ENCODE data around the gene STX18.

Gene STX18

DNA sequence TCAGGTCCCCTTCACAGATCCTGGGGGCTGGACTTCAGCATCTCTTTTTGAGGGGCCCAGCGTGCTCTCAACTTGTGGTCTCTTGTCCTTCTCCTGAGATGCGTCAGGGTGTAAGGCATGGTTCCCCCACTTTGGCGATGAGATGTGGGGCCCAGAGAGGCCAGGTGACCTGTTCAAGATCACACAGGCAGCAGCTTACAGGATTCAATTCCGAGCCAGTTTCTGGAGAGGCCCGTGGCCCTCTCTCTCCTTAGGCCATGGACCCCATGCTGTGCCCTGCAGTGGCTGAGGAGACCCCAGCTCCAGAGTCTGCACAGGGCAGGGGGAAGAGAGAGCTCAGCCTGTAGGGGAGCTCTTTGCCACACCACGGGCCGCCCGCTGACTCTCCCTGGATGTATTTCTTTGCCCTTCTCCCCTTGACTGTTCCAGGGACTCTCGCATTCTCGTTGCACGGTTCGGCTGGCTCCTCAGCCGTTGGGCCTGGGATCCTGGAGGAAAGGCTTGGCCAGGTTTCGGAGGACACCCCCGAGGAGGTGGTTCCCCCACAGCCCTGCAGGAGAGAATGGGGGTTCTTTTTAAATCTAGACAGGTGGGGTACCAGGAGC, 136.4 kb downstream of the STX18 start:
- DNase-seq (ENCODE audit: low read depth): no peak
- TF ChIP-seq, protein P1, sequence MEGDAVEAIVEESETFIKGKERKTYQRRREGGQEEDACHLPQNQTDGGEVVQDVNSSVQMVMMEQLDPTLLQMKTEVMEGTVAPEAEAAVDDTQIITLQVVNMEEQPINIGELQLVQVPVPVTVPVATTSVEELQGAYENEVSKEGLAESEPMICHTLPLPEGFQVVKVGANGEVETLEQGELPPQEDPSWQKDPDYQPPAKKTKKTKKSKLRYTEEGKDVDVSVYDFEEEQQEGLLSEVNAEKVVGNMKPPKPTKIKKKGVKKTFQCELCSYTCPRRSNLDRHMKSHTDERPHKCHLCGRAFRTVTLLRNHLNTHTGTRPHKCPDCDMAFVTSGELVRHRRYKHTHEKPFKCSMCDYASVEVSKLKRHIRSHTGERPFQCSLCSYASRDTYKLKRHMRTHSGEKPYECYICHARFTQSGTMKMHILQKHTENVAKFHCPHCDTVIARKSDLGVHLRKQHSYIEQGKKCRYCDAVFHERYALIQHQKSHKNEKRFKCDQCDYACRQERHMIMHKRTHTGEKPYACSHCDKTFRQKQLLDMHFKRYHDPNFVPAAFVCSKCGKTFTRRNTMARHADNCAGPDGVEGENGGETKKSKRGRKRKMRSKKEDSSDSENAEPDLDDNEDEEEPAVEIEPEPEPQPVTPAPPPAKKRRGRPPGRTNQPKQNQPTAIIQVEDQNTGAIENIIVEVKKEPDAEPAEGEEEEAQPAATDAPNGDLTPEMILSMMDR (IDR thresholded peaks at IDR 0.05; ENCODE audit: low read depth, low read length, missing control alignments): no peak
- H3K4me3 ChIP-seq (ENCODE audit: low read depth, low read length): no peak overlapping the region
- in situ Hi-C loops (cut with HindIII; ENCODE audit: low sequenced_read_pairs): no loop called here

DNA sequence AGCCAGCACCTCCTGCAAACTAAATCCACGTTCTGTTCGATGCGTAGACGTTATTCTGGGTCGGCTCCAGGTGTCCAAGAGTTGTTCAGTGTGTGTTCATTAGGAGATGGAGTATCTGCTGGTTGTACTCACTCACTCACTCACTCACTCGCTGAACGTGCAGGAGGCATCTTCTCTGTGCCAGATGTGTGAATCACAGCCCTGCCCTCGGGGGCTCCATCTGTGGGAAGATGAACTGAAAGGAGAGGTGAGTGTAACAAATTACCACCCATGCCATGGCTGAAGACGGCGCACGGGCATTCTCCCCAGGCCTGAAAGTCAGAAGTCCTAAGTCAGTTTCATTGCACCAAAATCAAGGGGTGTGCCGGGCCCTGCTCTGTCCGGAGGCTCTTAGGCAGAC, 138.9 kb downstream of the STX18 start:
- no peak for DNase-seq (ENCODE audit: low read depth)
- TF ChIP-seq, protein P1 (IDR thresholded peaks at IDR 0.05; ENCODE audit: low read depth, low read length, missing control alignments): no peak
- no peak overlapping the region for H3K4me3 ChIP-seq (ENCODE audit: low read depth, low read length)
- in situ Hi-C loops (cut with HindIII; ENCODE audit: low sequenced_read_pairs): no loop called here

DNA sequence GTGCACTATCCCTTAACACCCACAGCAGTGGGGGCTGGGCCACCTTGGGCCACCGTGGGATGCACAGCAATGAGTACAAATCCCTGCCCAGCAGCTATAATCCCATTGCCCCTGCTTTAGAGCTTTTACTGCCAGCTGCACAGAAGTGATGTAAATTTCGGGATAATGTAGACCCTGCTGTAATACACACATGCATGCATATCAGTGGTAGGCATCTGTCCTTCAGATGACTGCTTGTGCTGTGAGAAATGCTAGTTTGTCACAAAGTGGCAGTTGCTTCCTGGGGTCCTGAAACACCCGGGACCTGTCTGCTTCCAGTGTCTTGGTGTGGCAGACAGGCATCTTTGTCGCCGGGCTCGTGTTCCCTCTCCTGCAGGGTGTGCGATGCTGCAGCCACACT, 140.8 kb downstream of the STX18 start:
- in situ Hi-C loops (cut with HindIII; ENCODE audit: low sequenced_read_pairs): no loop called here
- DNase-seq (ENCODE audit: low read depth): no peak
- no peak overlapping the region for H3K4me3 ChIP-seq (ENCODE audit: low read depth, low read length)
- TF ChIP-seq, protein P1 (IDR thresholded peaks at IDR 0.05; ENCODE audit: low read depth, low read length, missing control alignments): no peak

DNA sequence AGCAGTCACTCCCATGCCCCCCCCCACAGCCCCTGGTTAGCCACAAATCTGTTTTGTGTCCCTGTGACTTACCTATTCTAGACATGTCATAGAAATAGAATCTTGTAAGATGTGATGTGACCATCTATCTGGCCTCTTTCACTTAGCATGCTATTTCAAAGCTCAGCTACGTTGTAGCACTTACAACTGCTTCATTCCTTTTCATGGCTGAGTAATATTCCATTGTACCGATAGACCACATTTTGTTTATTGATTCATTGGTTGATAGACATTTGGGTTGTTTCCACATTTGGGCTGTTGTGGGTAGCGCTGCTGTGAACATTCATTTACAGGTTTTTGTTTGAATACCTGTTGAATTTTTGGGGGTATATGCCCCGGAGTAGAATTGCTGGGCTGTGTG, 143.4 kb downstream of the STX18 start:
- in situ Hi-C loops (cut with HindIII; ENCODE audit: low sequenced_read_pairs): no loop called here
- DNase-seq (ENCODE audit: low read depth): no peak
- H3K4me3 ChIP-seq (ENCODE audit: low read depth, low read length): no peak overlapping the region
- TF ChIP-seq, protein P1 (IDR thresholded peaks at IDR 0.05; ENCODE audit: low read depth, low read length, missing control alignments): no peak

DNA sequence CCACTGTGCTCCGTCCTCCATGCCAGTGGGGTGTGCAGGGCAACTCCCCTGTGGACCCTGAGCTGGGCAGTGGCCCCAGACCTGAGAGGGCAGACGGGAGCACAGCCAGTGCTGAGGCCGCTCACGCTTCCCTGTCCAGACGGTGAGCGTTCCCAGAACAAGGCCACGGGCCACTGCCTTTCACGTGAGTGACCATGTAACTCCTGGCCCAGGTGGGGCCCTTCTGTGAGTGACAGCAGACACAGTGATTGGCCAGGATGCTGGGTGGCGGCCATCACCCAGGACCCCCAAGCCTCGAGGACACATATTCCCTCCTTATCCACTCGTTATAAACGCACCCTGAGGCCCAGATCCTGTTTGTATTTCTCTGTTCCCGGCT, 144.4 kb downstream of the STX18 start:
- in situ Hi-C loops (cut with HindIII; ENCODE audit: low sequenced_read_pairs): no loop called here

DNA sequence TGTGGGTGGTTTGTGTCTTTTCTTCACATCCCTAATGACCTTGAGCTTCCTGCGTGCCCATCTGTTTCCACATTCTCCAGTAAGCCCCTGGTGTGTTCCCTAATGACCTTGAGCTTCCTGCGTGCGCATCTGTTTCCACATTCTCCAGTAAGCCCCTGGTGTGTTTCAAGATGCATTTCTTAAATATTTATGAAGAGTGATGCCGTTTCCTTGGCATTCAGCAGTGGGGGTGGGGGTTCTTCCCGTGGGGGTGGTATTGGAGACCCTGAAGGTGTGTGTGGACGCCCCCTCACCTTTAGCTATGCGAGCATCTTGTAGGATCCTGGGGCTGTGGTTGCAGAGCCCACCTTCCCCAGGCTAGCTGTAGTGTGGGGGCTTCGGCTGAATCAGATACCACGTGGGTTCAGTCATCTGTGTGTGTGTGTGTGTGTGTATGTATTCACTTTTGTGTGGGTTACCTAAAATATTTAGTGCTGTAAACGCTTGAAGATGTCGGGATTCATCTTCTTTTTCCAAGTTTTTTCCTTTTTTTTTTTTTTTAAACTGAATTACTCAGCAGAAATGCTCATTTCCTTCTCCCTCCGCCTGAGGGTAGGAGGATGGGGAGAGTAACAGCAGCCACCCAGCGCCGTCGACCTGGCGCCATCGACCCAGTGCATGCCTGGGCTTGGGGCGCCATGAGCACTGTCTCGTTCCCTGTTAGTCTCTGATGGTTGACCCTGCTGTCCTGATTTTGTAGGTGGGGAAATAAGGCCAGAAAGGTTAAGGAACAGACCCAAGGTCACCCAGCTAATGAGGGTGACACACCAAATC, 145.0 kb downstream of the STX18 start:
- in situ Hi-C loops (cut with HindIII; ENCODE audit: low sequenced_read_pairs): no loop called here
- TF ChIP-seq, protein P1 (IDR thresholded peaks at IDR 0.05; ENCODE audit: low read depth, low read length, missing control alignments): no peak
- DNase-seq (ENCODE audit: low read depth): no peak
- H3K4me3 ChIP-seq (ENCODE audit: low read depth, low read length): no peak overlapping the region

More for the DNA sequence above, 144.4 kb downstream of the STX18 start:
- TF ChIP-seq, protein P1 (IDR thresholded peaks at IDR 0.05; ENCODE audit: low read depth, low read length, missing control alignments): no peak
- no peak for DNase-seq (ENCODE audit: low read depth)
- H3K4me3 ChIP-seq (ENCODE audit: low read depth, low read length): no peak overlapping the region

Data from astrocyte of the cerebellum (primary cell).